GM18868 (cell line): Measurements from ENCODE around the gene ADARB2.
A peak's percentile ranks its signal among the peaks of the same experiment; 100 is the strongest.
"Not testable (repeated sequence)": the region's sequence is repeated elsewhere in the genome, so short reads cannot be mapped to it uniquely, and the experiment has no call there.

ENCODE experiments used
- ATAC-seq: cut with Tn5 transposase; IDR thresholded peaks from one replicate; pipeline ENCODE4 v1.9.1; 2021; ENCODE audit warnings: mild to moderate bottlenecking, moderate library complexity; ENCODE audit not compliant: unreplicated experiment

The ADARB2 gene

GRCh38 chr10:1737222-1738061, at the start of gene ADARB2:
ADARB2 (minus strand) TSS chr10:1737525.
- peak; percentile 68 for ATAC-seq

DNA sequence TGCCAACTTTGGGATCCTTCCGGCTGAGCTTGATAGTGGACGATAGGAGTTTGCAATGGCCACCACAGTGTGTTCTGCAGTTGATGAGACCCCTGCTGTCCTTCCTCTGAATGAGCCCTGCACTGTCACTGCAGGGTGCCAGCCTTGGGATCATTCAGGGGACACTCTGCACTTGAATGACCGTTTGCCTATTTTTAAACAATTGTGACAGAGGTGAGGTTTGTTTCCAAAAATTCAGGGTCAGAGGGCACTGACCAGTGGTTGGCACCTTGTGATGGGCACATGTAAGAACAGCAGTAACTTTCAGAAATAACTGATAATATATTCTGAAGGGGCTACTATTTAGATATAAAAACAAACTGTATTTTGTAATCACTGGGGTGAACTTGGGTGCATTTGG, 48.5 kb upstream of the ADARB2 start:
- ATAC-seq: no peak

- no peak for ATAC-seq
Observed at GRCh38 chr10:1782841-1783240, 45.5 kb upstream of the ADARB2 start.

- no peak for ATAC-seq
Observed at GRCh38 chr10:1779796-1780195, 42.5 kb upstream of the ADARB2 start.

GRCh38 chr10:1778375-1778969, 41.1 kb upstream of the ADARB2 start:
- no peak for ATAC-seq

- no peak for ATAC-seq
Observed at GRCh38 chr10:1776127-1776662, 38.9 kb upstream of the ADARB2 start.

DNA sequence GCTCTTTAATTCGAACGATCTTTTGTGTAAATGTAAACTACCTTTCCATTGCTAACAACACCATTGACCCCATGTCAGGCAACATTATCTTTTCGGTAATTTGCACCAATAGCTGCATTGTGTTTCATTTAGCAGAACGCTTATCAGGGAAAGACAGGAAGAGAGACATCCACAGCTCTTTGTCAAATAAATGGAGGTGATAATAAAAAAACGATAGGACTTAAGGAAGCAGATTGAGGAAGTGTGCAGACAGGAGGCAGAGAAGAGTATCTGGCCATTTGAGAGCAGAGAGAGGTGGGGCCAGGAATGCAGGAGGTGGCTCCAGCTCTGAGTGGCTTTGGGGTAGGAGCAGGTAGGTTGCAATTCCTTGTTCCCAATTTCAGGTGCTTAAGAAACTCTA, 37.5 kb upstream of the ADARB2 start:
- ATAC-seq: no peak

- ATAC-seq: not testable (repeated sequence)
Observed at GRCh38 chr10:1773204-1773603, 35.9 kb upstream of the ADARB2 start.

GRCh38 chr10:1766049-1766448, 28.7 kb upstream of the ADARB2 start:
- ATAC-seq: no peak

GRCh38 chr10:1762076-1762475, 24.8 kb upstream of the ADARB2 start:
- no peak for ATAC-seq

- no peak for ATAC-seq
Observed at GRCh38 chr10:1754506-1755153, 17.3 kb upstream of the ADARB2 start.

DNA sequence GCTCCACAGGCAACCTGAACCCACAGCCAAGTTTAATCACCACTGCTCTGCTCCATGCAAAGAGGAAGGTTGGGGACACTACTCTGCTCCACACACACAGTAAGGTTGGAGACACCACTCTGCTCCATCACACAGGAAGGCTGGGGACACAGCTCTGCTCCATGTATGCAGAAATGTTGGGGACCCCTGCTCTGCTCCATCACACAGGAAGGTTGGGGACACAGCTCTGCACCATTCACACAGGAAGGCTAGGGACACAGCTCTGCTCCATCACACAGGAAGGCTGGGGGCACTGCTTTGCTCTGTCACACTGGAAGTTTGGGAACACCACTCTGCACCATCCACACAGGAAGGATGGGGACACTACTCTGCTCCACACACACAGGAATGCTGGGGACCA, 14.8 kb upstream of the ADARB2 start:
- ATAC-seq: no peak

DNA sequence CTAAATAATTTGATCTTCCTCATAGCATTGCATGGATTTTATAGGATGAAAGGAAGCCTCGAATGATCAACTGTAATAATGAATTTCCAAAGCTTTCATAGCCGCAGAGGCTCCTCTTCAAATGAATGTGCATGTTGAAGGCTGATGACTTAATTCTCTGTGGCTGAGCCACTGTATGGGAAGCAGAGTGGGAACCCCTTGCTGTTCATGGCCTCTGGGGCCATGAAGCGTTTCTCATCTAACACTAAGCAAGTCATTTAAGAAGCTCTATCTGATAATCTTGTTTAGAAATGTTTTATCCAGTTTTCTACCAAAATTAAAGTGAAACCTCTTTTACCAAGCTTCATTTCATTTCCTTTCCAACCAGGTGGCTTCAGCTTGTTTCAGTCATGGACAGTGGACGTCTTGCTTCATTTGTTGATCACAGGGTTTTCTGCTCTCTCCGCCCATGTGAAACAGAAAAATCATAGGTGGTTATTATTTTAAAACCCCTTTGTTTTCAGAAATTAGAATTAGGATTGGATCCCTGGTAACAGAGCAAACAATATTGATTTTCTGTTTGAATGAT, 10.3 kb upstream of the ADARB2 start:
- ATAC-seq: no peak

DNA sequence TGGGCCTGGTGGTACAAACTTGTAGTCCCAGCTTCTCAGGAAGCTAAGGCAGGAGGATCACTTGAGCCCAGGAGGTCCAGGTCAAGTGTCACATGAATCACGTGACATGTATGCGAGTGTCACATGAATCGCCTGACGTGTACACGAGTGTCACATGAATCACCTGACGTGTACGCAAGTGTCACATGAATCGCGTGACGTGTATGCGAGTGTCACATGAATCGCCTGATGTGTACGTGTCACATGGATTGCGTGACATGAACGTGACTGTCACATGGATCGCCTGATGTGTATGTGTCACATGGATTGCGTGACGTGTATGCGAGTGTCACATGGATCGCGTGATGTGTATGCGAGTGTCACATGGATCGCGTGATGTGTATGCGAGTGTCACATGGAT, 9.5 kb upstream of the ADARB2 start:
- ATAC-seq: no peak

GRCh38 chr10:1745780-1746456, 8.6 kb upstream of the ADARB2 start:
- ATAC-seq: no peak

GRCh38 chr10:1744524-1744923, 7.2 kb upstream of the ADARB2 start:
- no peak for ATAC-seq

DNA sequence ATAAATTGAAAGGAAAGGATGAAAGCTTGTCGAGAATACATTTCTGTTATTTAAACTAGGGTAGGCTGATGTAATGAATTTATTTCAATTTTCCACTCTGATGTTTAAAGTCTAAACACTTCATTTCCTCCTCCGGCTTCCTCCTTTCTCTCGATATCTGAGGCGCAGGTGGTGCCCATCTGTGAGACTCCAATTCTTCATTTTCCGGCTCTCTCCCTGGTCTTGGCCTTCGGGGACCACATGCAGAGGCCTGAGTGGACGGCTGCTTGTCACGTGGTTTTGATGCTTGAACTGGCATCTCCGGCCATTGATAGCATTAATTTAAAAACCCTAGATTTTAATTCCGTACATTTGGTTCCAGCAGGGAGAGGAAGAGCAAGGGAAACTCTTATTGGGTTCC, 5.8 kb upstream of the ADARB2 start:
- ATAC-seq: no peak

DNA sequence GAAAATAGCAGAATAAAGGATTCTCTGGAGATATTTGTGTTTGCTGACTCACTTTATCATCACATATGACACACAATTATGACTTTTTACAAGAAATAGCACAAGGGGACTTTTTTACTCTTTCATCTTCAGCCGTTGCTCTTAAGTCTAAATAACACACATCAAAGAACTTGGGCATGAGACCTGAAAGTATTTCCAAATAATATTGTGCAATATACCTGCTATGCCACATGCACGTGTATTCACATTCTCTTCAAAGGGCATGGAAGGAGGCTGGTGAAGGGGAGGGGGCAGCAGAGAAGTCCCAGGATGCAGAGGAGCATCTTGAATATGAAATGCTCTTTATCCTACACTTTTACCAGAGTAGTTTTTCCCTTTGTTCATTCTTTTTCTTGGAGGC, 4.1 kb upstream of the ADARB2 start:
- no peak for ATAC-seq

- ATAC-seq: no peak
Observed at GRCh38 chr10:1739751-1740150, 2.4 kb upstream of the ADARB2 start.

GRCh38 chr10:1738950-1739349, 1.6 kb upstream of the ADARB2 start:
- peak; percentile 71 for ATAC-seq

DNA sequence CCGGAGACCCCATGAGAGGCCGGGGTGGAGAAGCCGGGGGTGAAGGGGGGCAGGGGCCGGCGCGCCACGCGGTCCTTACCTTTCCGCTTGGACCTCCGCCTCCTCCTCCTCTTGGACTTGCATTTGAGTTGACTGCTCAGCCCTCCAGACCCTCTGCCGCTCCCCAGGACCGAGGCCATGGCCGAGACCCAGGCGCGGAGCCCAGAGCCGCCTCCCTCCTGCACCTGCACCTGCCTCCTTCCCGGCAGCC, 428 bp downstream of the ADARB2 start:
- ATAC-seq: no peak
